CD4-positive, alpha-beta T cell treated with Interleukin-6 for 4 hours (primary cell): ENCODE measurements around the gene WASF3.

Experiments used
- DNase-seq: peaks from one replicate; pipeline ENCODE4 v3.0.0-alpha.2; 2020; ENCODE audit warnings: mixed read lengths

The WASF3 gene

DNA sequence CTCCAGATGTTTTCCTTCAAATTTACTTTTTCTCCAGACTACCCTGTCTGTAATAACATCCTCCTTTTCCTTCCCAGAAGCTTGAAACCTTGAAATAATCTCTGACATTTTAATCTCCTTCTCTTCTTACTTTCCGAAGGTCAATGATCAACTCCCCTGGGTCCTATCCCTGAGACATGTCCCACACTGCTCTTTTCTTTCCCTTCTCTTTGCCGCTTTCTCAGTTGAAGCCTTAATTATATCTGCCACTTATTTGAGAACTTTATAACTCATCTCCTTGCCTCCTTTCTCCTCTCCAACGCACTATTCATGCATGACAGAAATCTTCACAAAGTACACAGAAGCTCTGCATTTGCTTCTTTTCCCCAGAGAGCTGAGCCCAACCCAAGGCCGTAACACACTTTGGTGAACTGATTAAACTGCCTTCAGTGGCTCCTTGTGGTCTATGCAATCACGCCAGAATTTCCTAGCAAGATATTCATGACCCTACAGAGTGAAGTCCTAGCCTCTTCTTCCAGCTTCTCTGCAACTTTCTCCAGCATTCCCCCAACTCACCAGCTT is 9.2 kb upstream of the WASF3 start:
- no peak for DNase-seq

DNA sequence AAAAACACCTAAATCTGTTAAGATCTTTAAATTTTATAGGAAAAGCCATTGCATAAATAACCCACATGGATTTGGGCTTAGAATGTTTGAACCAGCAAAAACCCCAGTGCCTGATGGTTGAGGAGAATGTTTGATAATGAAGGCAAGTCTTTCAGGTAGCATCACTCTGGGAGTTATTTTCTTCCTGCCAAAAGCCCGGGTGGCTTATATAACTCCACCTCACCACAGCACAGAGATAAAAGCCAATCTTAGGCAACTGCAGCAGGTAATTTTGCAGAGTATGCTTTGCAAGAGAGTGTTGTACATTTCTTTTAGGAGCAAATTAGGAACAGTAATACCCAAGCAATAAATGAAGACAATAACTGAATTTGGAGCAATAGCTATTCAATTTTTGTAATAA is 7.8 kb upstream of the WASF3 start:
- no peak for DNase-seq

DNA sequence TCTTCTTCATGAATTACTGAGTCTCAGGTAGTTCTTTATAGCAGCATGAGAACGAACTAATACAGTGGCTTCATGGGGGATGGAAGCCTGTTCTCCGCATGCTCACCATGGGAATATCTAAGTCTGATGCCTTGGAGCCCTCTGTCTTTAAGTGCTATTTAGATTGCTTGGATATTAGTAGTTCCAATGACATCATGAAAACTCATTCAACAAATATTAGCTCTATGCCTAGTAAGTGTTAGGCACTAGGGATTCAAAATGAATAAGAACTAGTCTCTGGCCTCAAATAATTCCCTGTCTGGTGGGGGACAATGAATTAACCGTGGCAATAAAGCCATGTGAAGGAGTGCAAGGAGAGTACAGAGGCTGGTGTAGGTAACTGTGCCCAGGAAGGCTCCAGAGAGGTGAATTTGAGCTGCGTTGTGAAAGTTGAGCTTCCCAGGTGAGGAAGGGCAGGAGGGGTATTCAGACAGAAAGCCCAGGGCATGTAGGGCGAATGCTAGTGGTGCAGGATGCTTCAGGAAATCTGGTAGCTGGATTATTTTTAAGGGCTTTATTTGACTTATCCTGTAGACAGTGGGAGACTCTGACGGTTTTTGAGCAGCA is 6.1 kb upstream of the WASF3 start:
- no peak for DNase-seq

DNA sequence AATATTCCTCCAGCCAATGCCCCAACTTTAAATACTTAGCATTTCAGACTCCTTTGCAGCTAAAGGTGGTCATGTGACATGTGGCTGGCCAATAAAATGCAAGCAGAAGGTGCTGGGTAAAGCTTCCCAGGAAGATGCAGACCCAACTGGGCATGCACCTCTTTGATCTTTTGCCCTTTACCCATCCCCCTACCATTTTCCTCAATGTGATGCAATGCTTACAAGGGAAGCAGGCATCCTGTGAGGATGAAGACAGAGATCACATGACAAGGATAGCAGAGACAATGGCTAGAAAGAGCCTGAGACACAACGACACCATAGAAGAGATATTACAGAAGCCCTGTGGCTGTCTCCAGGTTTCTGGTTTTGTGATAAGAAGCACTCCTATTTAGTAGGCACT is 2.1 kb upstream of the WASF3 start:
- no peak for DNase-seq

DNA sequence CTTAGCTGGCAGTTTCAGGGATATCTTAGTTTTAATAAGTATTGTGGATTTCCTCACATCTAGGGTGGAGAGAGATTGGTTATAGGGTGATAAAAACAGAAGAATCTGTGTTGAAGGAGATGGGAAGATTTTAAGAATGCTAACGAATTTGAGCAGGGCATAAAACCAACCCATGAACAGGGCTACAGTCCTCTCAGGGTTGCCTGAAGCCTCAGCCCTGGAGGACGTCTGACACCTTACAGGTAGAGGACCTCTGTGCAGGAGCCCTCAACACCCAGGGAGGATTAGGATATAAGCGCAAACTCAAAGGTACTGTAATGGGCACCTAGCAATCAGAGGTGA is 461 bp upstream of the WASF3 start:
- no peak for DNase-seq

DNA sequence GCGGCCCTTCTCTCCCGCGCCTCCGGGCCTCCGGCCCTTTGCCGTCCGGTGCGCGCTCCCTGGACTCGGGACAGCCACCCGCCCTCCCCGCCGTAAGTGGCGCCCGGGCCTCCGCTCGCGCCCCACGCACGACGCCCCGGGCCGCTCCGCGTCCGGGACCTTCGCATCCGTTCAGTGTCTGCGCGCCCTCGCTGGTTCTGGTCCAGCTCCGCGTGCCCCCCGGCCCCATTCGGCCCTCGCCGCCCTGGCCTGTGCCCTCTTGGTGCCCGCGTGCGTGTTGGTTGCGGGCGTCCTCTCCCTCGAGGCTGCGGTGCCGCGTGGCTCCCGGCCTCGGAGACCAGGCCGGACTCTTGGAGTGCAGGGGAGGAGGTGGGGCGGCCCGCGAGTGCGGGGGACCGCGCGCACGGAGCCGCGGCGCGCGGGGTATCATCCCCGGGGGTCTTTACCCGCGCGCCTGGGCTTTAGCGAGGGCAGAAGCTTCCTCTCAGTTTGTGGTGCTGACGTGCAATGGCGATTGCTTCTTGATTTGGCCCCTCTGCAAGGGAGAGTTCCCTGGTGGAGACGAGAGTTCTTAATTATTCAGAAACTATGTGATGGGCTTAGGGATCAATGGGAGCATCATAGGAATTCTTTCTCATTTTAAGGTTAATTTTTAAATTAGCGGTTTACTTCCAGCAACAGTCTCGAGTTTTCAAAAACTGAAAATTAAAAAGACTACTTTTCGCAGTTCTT is 757 bp downstream of the WASF3 start:
- DNase-seq: no peak

DNA sequence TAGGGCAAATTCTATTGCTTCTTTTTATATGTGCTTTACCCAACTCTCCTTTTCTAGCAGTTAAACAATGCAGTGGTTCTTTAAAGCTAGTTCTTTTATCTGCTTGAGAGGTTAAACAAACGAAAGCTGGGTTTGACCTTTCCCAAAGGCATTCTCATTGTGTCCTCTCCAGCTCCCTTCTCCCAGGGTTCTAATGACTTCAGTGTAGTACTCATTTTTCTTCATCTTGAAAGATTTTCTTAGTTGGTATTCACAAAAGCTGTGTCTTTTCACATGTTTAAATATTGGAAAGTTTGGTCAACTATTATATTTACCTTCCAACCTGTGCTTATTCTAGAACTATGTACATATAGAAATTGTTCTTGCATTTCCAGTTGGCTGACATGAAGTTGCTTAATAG is 1.5 kb downstream of the WASF3 start:
- no peak for DNase-seq

DNA sequence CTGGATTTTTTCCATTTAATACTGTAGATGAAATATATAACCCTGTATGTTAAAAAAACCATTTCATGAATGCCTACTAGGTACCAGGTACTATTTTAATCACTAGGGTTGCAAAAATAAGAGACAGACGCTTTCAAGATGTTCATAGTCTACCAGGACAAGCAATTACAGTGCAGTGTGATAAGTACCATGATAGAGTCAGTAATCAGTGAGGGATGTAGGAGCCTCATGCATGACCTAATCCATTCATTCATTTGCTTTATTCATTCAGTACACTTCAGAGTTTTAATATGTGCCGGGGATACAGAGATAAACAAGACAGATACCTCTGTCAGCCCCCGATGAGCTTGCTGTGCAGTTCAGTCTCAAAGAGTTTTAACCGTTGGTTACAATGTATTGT is 3.0 kb downstream of the WASF3 start:
- no peak for DNase-seq

DNA sequence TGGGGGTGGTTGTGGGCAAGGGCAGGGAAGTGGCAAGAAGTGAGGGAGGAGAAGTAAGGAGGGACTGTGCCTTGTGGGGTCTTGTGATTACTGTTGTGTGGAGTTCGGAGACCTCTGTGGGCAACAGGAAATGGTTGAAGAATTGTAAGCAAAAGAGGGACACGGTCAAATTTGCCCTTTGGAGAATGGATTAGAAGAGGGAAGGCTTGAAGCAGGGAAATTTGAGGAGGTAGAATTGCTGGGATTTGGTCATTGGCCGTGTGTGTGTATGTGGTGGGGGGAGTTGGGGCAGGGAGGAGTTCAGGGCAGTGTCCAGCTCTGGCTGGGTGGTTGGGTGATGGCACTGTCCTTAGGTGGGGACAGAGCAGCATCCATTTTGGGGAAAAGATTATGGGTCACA is 3.6 kb downstream of the WASF3 start:
- DNase-seq: no peak

DNA sequence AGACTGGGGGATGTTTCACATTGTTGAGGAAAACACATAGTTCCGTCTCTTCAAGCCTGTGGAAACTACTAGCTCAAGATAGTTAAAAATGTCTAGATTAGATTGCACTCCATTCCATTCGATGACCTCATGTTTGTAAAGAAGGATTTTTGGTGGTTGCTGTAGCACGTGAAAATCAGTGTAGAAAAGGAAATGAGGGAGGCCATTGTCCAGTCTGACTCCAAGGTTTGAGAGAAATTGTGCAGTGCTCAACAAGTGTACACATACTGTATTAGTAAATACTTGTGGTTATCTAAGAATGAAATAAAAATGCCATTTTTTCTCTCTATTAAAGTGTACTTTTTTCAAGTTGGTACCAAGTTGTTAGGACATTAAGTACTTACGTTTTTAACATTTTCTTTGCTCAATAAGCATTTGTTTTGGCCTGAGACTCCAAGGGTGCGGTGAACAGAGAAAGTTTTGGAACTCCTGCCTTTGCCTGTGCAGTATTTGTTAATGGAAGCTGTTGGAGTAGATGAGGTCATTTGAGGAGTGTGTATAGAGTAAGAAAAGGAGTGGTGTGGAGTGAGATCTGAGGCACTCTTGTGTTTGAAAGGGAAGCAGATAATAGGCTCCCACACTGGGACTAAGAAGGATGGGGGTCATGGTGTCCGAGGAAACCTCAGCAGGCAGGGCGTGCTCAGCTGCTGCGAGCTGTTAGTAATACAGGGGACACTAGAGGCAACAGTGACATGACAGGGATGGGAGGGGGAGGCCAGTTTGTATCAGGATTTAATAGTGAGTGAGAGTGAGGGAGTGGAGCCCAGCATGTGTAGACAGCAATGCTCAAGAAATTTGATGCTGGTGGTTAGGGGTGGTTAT is 4.4 kb downstream of the WASF3 start:
- no peak for DNase-seq

DNA sequence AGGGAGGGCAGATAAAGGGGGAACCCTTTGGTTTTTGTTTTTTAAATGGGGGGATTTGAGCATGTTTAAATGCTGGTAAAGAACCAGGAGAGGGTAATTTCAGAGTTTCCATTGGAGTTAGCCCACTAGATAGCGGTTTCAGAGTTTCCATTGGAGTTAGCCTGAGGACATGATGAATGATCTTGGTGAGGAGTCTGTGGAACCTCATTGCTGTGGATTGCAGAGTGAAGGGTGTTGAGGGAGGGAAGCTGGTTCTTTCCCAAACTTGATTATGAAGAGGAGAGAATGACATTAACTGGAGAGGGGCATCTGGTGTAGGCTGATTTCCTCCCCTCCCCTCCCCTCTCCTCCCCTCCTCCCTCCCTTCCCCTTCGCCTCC is 5.0 kb downstream of the WASF3 start:
- no peak for DNase-seq

DNA sequence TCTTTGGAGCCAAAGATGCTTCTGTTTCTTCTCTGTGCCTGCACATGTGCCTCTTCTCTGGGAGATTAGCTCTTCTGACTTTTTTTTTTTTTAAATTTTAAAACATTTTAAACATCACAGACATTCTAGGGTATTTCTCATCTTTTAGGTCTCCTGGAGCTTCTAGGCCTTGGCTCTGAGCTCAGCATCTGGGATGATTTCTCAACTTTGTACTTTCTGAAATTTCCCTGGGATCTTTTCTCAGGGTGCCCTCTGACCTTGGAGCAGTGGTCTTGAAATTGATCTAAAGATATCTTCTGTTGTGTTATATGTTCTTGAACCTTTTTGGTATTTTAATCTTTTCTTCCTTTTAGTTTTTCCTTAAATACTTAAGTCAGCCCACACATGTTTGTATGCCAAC is 6.2 kb downstream of the WASF3 start:
- DNase-seq: no peak

DNA sequence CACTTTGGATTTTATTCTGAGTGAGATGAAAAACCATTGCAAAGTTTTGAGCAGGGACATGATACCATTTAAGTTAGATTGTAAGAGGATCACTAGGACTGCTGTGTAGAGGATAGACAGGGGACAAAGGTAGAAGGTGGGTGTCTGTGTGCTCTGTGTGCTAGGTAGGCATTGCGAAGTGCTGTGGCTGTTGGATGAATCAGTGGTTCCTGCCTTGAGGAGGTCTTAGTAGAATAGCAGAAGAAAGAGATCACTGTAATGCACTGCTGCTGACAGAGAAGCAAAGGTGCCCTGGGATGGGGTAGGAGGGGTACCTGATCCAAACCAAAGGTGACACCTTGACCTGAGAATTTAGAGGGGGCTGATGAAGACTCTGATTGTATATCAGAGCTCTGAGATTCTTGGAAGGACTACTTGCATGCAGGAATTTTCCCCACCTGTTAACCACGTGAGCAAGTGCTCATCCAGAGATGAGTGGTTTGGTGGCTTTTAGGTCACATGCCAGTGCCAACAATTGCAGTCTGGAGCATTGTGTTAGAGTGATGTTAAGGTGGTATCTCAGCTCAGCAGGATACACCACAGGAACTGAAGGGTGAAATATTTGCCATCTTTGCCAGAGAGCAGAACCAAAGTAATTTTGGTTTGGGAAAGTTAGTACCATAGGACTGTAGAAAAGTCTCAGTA is 10.8 kb downstream of the WASF3 start:
- DNase-seq: no peak

DNA sequence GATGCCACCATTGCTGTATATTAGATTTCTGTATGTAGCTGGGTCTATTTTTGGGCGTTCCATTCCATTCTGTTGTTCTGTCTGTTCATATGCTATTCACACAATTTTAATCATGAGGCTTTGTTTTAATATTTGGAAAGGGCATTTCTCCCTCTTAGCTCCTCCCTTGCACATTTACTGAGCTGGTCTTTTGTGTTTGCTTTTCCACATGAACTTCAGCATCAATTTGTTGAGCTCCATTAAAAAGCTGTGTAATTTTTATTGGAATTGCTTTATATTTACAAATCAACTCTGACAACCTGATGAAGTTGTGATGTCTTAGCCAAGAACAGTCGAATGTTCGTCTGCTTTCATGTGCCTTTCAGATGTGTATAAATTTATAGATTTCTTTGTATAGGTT is 14.0 kb downstream of the WASF3 start:
- DNase-seq: no peak

DNA sequence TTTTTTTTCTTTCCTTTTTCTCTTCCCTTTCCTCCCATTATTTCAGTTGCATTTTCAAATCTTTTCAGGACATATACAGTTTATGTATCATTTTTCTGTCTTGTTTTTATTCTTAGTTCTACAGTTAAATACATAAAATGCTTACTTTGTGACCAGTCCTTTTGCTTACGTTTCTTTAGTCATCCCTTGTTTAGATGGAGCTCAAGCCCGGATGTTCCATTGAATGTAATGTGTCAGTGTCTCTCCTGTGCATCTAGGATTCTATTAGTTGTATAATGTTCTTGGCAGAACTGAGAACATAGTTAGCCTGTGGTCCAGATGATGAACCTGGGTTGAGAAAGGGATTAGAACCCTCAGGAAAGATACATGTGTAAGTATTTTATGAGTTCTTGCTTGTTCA is 17.8 kb downstream of the WASF3 start:
- no peak for DNase-seq

DNA sequence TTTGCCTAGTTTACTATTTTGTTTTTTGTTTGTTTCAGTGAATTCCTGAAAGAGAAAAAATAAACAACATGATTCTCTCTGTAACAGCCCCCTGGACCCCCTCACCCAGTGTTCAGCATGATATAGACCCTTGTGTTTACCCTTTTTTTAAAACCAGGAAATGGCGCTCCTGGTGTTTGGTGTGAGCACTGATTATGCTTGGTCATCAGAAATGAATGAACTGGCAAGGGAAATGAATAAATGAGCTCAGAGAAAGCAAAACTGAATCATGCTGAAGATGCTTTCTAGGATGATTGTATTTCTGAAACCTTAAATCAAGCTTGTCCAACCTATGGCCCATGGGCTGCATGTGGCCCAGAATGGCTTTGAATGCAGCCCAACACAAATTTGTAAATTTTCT is 22.1 kb downstream of the WASF3 start:
- DNase-seq: no peak

DNA sequence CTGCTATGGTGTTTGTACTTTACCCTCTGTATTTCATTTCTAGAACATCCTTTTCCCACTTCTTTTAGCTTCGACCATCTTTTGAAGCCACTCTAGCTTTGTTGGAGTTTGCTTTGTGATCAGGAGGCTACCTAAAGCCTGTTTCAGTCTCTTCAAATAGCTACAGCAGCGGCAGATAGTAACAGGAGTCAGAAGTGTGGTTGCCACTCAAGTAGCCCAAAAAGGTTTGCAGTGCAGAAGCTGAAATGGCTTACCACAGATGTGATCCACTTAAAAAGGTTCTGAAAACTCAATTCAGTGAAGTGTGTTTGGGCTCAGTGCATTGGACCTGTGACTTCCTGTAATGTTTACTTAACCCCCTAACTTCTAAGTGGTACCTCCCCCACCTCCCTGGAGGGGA is 26.2 kb downstream of the WASF3 start:
- no peak for DNase-seq

DNA sequence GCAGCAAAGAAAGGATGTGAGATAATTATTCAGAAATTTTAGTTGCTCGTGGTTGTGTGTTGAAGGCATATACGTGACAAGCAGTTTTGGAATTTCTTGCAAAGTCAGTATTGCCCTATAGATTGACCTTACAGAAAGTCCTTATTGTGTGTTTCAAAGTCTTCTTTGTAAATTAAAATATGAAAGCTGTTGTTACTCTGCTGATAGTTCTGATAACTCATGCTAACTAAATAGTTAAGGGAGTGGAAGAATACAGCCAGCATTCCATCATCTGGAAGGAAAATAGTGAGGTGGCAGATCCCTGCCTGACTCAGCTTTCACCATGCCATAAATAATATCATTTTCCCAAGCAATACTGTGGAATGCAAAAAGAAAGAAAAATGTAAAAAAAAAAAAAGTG is 27.2 kb downstream of the WASF3 start:
- DNase-seq: no peak

DNA sequence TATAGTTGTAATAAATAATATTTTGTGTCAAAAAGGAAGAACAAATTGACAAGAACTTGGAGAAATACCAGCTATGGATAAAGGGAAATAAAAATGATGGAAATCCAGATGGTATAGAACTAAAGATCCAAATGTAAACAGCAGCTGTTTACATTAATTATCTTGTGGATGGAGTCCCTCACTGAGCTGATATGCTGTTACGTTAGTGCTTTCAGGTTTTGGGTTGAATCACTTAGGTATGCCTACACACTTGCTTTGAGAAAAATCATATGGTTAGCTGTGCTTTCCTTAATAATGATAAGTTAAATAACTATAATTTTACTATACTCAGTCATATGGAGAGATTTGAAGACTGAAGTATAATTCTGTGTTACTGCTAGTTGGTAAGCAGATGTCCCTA is 27.7 kb downstream of the WASF3 start:
- DNase-seq: no peak

DNA sequence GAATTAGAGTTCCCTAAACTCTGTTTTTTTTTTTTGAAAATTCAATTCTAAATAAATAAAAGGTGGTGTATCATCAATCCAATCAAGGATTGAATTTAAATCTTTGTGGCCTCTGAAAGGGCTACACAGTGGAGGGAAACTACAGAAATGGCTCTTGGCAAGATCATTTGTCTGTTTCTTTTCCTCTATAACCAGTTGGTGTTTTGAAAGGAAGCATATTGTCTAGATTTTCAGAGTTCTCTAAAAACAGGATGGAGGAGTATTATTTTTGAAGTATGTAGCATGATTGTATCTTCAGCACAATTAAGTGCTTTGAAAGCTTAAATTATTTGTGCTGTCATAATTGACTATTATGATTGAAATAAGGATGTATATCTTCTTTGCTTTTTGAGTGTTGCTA is 29.8 kb downstream of the WASF3 start:
- no peak for DNase-seq

DNA sequence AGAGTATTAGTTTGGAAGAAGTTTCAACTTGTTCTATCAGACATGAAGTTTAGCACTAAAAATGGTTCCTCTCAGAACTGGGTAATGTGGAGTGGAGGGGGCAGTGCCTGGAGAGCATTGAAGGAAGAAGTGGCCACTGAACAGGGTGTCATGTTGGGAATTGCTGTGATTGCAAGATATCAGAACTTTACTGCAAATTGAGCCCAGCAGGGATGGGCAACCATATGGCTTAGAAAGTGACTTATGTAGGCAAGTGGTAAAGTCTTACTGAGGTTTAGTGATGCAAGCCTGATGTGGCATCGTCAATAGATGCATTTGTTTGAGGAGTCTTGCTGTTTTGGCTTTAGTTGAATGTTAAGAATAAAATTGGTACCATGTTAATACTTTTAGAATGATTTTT is 31.7 kb downstream of the WASF3 start:
- no peak for DNase-seq

DNA sequence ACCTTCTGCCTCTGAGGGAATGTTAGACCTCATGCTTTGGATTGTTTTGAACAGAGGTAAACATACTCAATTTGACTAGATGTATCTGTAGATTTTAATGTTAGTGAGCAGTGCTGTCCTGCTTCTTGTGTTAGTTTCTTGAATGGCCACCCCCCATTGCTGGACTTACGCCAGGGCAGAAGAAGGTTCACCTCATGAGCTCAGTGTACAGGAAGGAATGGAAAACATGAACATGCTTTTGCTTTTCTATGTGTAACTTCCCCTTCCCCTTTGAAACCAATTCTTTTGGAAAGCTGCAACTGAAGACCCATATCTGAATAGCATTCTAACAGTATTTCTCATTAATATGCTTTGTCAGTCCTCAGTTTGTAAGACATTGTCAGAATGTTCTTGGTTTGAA is 32.3 kb downstream of the WASF3 start:
- DNase-seq: no peak

DNA sequence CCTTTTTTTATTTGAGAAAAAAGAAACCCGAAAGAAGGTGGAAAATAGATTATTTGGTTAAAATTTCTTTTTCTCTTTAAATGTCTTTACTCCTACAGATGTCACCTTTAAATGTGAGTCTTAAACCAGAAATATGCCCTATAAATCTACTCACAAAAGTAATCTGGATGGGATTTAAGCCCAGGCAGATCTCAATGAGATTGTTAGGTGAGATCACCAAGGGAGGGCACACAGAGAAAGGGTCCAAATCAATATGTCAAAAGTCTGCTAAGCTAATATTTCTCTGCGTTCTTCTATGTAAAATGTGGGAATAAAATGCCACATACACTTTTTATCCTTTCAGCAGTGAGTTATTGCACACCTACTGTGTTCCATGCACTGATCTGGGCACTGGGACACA is 32.9 kb downstream of the WASF3 start:
- DNase-seq: no peak
